RWPE2 (cell line): Measurements from ENCODE around the gene TMCC1.

Experiments used
- ATAC-seq: fragments of 200-7000 bp; cut with Tn5 transposase; 3 replicates; pipeline ENCODE4 v1.9.1; 2021; ENCODE audit warnings: low read depth
- DNase-seq: peaks from one replicate; pipeline ENCODE4 v3.0.0-alpha.2; 2020; ENCODE audit warnings: low spot score
- H3K27ac ChIP-seq: fragments of 450-650 bp; 2 replicates; pipeline ENCODE4 v1.5.1; 2017; ENCODE audit warnings: mild to moderate bottlenecking; ENCODE audit not compliant: poor library complexity, severe bottlenecking
- H3K27me3 ChIP-seq: fragments of 250-450 bp; sonication (Bioruptor Pico); 2 replicates; pipeline ENCODE4 v1.5.1; 2021; ENCODE audit warnings: mild to moderate bottlenecking, moderate library complexity; ENCODE audit not compliant: insufficient read depth, poor library complexity, severe bottlenecking
- H3K36me3 ChIP-seq: fragments of 250-450 bp; sonication (Bioruptor Pico); 2 replicates; pipeline ENCODE4 v1.5.1; 2020; ENCODE audit warnings: low read depth, mild to moderate bottlenecking, moderate library complexity
- H3K4me1 ChIP-seq: fragments of 250-450 bp; sonication (Bioruptor Pico); 2 replicates; pipeline ENCODE4 v1.5.1; 2021; ENCODE audit warnings: mild to moderate bottlenecking, moderate library complexity; ENCODE audit not compliant: insufficient read depth, poor library complexity, severe bottlenecking
- H3K4me3 ChIP-seq: fragments of 250-450 bp; sonication (Bioruptor Pico); 2 replicates; pipeline ENCODE4 v1.5.1; 2021; ENCODE audit warnings: mild to moderate bottlenecking, moderate library complexity; ENCODE audit not compliant: severe bottlenecking
- H3K9me3 ChIP-seq: fragments of 250-450 bp; sonication (Bioruptor Pico); 2 replicates; pipeline ENCODE4 v1.5.1; 2021; ENCODE audit warnings: mild to moderate bottlenecking, moderate library complexity; ENCODE audit not compliant: severe bottlenecking
- CTCF ChIP-seq: fragments of 450-650 bp; IDR thresholded peaks from one replicate; pipeline ENCODE4 v1.5.1; 2017; ENCODE audit warnings: mild to moderate bottlenecking, moderate library complexity; ENCODE audit not compliant: poor library complexity, severe bottlenecking

The TMCC1 gene

GRCh38 chr3:129747992-129748391, 145.5 kb downstream of the TMCC1 start:
- Histone ChIP-seq H3K27ac (no peak overlapping the region), H3K36me3 (peaks cover 5% of the 10 kb centered on the region; the same call in 1 of the 2 replicates), H3K4me1 (peaks cover 22% of the 10 kb centered on the region), H3K4me3 (no peak overlapping the region), H3K9me3 (no peaks in the 10 kb centered on the region), H3K27me3 (no peaks in the 10 kb centered on the region)
- ATAC-seq: no peak
- no peak for TF ChIP-seq CTCF
- DNase-seq: no peak

GRCh38 chr3:129747136-129747535, 146.4 kb downstream of the TMCC1 start:
- Histone ChIP-seq H3K4me3 (no peak overlapping the region), H3K27ac (no peak overlapping the region), H3K9me3 (no peaks in the 10 kb centered on the region), H3K36me3 (peaks cover 2% of the 10 kb centered on the region; the same call in 1 of the 2 replicates), H3K4me1 (peaks cover 22% of the 10 kb centered on the region), H3K27me3 (no peaks in the 10 kb centered on the region)
- no peak for TF ChIP-seq CTCF
- DNase-seq: no peak
- no peak for ATAC-seq

- ATAC-seq: no peak
- TF ChIP-seq CTCF: no peak
- no peak overlapping the region for H3K4me3 ChIP-seq
- H3K27me3 ChIP-seq: no peaks in the 10 kb centered on the region
- H3K9me3 ChIP-seq: no peaks in the 10 kb centered on the region
- peaks cover 22% of the 10 kb centered on the region for H3K4me1 ChIP-seq
- H3K27ac ChIP-seq: no peak overlapping the region
- no peak for DNase-seq
- peaks cover 2% of the 10 kb centered on the region; the same call in 1 of the 2 replicates for H3K36me3 ChIP-seq
These were observed 146.9 kb downstream of the TMCC1 start for GRCh38 chr3:129746629-129747028.

GRCh38 chr3:129745253-129745652, 148.3 kb downstream of the TMCC1 start:
- Histone ChIP-seq H3K4me1 (peaks cover 13% of the 10 kb centered on the region), H3K4me3 (no peak overlapping the region), H3K9me3 (no peaks in the 10 kb centered on the region), H3K27ac (no peak overlapping the region), H3K36me3 (peaks cover 2% of the 10 kb centered on the region; the same call in 1 of the 2 replicates), H3K27me3 (no peaks in the 10 kb centered on the region)
- ATAC-seq (no peak), DNase-seq (no peak)
- no peak for TF ChIP-seq CTCF

- no peaks in the 10 kb centered on the region for H3K4me1 ChIP-seq
- H3K27ac ChIP-seq: no peak overlapping the region
- no peaks in the 10 kb centered on the region for H3K27me3 ChIP-seq
- ATAC-seq: no peak
- no peak for DNase-seq
- H3K36me3 ChIP-seq: 0 out of 2 replicates have a peak, but pooled peaks cover 10% of the 10 kb centered on the region
- TF ChIP-seq CTCF: no peak
- H3K9me3 ChIP-seq: no peaks in the 10 kb centered on the region
- H3K4me3 ChIP-seq: no peak overlapping the region
These were observed 151.7 kb downstream of the TMCC1 start for GRCh38 chr3:129741794-129742193.
